Gastrocnemius medialis (tissue), 4 donors: ENCODE results near the gene NELFB. TPM values are rescaled to one million over a fixed set of nuclear protein-coding genes. Genes with fewer than 3 reads are reported as not detected.

Source experiments
- ATAC-seq, 2 donors: fragments of 150-250 bp; one replicate each; pipeline ENCODE4 v1.9.1; 2016
- DNase-seq, 2 donors: peaks; one replicate each; pipeline ENCODE4 v3.0.0-alpha.2; 2019
- H3K27ac ChIP-seq, 4 donors: fragments of 200-600 bp; sonication (generic); 1 replicate in 1 of 4; 2 replicates in 3 of 4; pipeline ENCODE4 v1.5.1; 2016 to 2018; ENCODE audit warnings: mild to moderate bottlenecking in 2 of 4, moderate library complexity in 1 of 4
- H3K27me3 ChIP-seq, 3 donors: fragments of 200-600 bp; sonication (generic) in 2 of 3; 1 replicate in 1 of 3; 2 replicates in 2 of 3; pipeline versions ENCODE4 v1.5.1 to v1.6.0; 2016 to 2019; ENCODE audit warnings: mild to moderate bottlenecking in 1 of 3, moderate library complexity in 1 of 3
- H3K36me3 ChIP-seq, 2 donors: fragments of 200-600 bp; sonication (generic) in 1 of 2; one replicate each; pipeline ENCODE4 v1.5.1; 2017 to 2018
- H3K4me1 ChIP-seq, 2 donors: fragments of 200-600 bp; sonication (generic) in 1 of 2; one replicate each; pipeline ENCODE4 v1.5.1; 2016 to 2017; ENCODE audit warnings: mild to moderate bottlenecking in 2 of 2
- H3K4me3 ChIP-seq, 4 donors: fragments of 200-600 bp; sonication (generic) in 3 of 4; 1 replicate in 1 of 4; 2 replicates in 3 of 4; pipeline ENCODE4 v1.5.1; 2016 to 2019; ENCODE audit warnings: mild to moderate bottlenecking in 2 of 4
- H3K9me3 ChIP-seq, 3 donors: fragments of 200-600 bp; sonication (generic) in 2 of 3; 1 replicate in 1 of 3; 2 replicates in 2 of 3; pipeline ENCODE4 v1.5.1; 2016 to 2019
- CTCF ChIP-seq, 5 experiments: fragments of 450-650 bp in 3 of 5; fragments of 200-600 bp in 2 of 5; sonication (generic) in 2 of 5; IDR thresholded peaks in 4 of 5; conservative IDR thresholded peaks in 1 of 5; 1 replicate in 4 of 5; 2 replicates in 1 of 5; pipeline ENCODE4 v1.5.1; 2016 to 2019; ENCODE audit warnings: antibody characterized with exemption in 5 of 5, mild to moderate bottlenecking in 3 of 5, moderate library complexity in 3 of 5
- POLR2A ChIP-seq, 2 donors: fragments of 450-650 bp; IDR thresholded peaks; one replicate each; pipeline ENCODE4 v1.6.1; 2017; ENCODE audit warnings: antibody characterized with exemption in 2 of 2, mild to moderate bottlenecking in 2 of 2, moderate library complexity in 2 of 2
- in situ Hi-C, 4 donors: fragments of 200-750 bp; cut with MboI; loops; one replicate each; pipeline versions ENCODE4 v1.15.0 to v1.8.0; 2017; ENCODE audit warnings: low sequenced_read_pairs in 4 of 4
- intact Hi-C: fragments of 100-400 bp; cut with DNase I; formaldehyde crosslinking; loops from one replicate; pipeline ENCODE4 v1.15.1; 2023; ENCODE audit warnings: low total_unique reads
- total RNA-seq, 4 donors: library from RNA; depleted of rRNA; stranded (reverse); fragments of >200 nt; gene quantifications; one replicate each; pipeline versions ENCODE4 v1.1.0 to v1.2.3, GENCODE V29; 2016

NELFB gene
- total RNA-seq, 4 donors from 2014 or later: 21.6 to 61.5 (median 39.4) TPM

- Histone ChIP-seq H3K4me3 (no peak overlapping the region), H3K9me3 (no peaks in the 10 kb centered on the region), H3K27ac (no peak overlapping the region), H3K4me1 (peaks cover 32 to 33% of the 10 kb centered on the region in 2 donors), H3K27me3 (no peaks in the 10 kb centered on the region), H3K36me3 (peaks cover 0 to 27% of the 10 kb centered on the region in 2 donors)
- no peak for DNase-seq
- no peak for ATAC-seq
- intact Hi-C loops (no loop called here), in situ Hi-C loops (no loop called here)
- no peak for TF ChIP-seq CTCF (IDR thresholded peaks at IDR 0.05 in 4 of 5, conservative IDR thresholded peaks at IDR 0.05 in 1 of 5)
- TF ChIP-seq POLR2A (IDR thresholded peaks at IDR 0.05): no peak
Observed at GRCh38 chr9:137270929-137271695, 16.0 kb downstream of the NELFB start.

- ATAC-seq (no peak), DNase-seq (no peak)
- TF ChIP-seq CTCF (IDR thresholded peaks at IDR 0.05 in 4 of 5, conservative IDR thresholded peaks at IDR 0.05 in 1 of 5) (no peak), POLR2A (IDR thresholded peaks at IDR 0.05) (no peak)
- intact Hi-C loops: no loop called here
- no peak overlapping the region for H3K4me3 ChIP-seq
- H3K27ac ChIP-seq: no peak overlapping the region
- H3K27me3 ChIP-seq: peaks cover 0 to 4% (median 0%) of the 10 kb centered on the region in 3 donors
- peaks cover 0 to 22% of the 10 kb centered on the region in 2 donors for H3K36me3 ChIP-seq
- peaks cover 38 to 39% of the 10 kb centered on the region in 2 donors for H3K4me1 ChIP-seq
- in situ Hi-C loops: no loop called here
- no peaks in the 10 kb centered on the region for H3K9me3 ChIP-seq
Observed at GRCh38 chr9:137271696-137272076, 16.6 kb downstream of the NELFB start.

GRCh38 chr9:137272241-137273094 is 17.3 kb downstream of the NELFB start:
- Histone ChIP-seq H3K4me3 (no peak overlapping the region), H3K9me3 (no peaks in the 10 kb centered on the region), H3K4me1 (peaks cover 40 to 44% of the 10 kb centered on the region in 2 donors), H3K27me3 (peaks cover 0 to 11% (median 0%) of the 10 kb centered on the region in 3 donors), H3K27ac (no peak overlapping the region), H3K36me3 (peaks cover 0 to 17% of the 10 kb centered on the region in 2 donors)
- ATAC-seq (no peak), DNase-seq (no peak)
- intact Hi-C loops (no loop called here), in situ Hi-C loops (no loop called here)
- TF ChIP-seq POLR2A (IDR thresholded peaks at IDR 0.05): no peak
- TF ChIP-seq CTCF (IDR thresholded peaks at IDR 0.05 in 4 of 5, conservative IDR thresholded peaks at IDR 0.05 in 1 of 5): no peak

GRCh38 chr9:137273095-137273490 is 18.0 kb downstream of the NELFB start:
- Histone ChIP-seq H3K36me3 (peaks cover 0 to 17% of the 10 kb centered on the region in 2 donors), H3K4me1 (peaks cover 34 to 38% of the 10 kb centered on the region in 2 donors), H3K4me3 (no peak overlapping the region), H3K27me3 (peaks cover 2 to 15% (median 3%) of the 10 kb centered on the region in 3 donors), H3K9me3 (no peaks in the 10 kb centered on the region), H3K27ac (no peak overlapping the region)
- ATAC-seq (no peak), DNase-seq (no peak)
- TF ChIP-seq POLR2A (IDR thresholded peaks at IDR 0.05): no peak
- TF ChIP-seq CTCF (IDR thresholded peaks at IDR 0.05 in 4 of 5, conservative IDR thresholded peaks at IDR 0.05 in 1 of 5): no peak
- intact Hi-C loops: no loop called here
- in situ Hi-C loops: no loop called here
